GM12875 (cell line): ENCODE measurements around the gene UGGT2.
"Not testable (repeated sequence)": the region's sequence is repeated elsewhere in the genome, so short reads cannot be mapped to it uniquely, and the experiment has no call there.

ENCODE experiments used
- H3K4me3 ChIP-seq: one replicate; pipeline ENCODE4 v1.5.1; 2011; ENCODE audit warnings: low read depth, low read length, control low read depth
- CTCF ChIP-seq: IDR thresholded peaks from 2 replicates; pipeline ENCODE4 v1.5.1; 2011; ENCODE audit warnings: low read depth, mild to moderate bottlenecking, control low read depth, inconsistent platforms, low read length, moderate library complexity, borderline replicate concordance; ENCODE audit not compliant: insufficient read depth

The UGGT2 gene

DNA sequence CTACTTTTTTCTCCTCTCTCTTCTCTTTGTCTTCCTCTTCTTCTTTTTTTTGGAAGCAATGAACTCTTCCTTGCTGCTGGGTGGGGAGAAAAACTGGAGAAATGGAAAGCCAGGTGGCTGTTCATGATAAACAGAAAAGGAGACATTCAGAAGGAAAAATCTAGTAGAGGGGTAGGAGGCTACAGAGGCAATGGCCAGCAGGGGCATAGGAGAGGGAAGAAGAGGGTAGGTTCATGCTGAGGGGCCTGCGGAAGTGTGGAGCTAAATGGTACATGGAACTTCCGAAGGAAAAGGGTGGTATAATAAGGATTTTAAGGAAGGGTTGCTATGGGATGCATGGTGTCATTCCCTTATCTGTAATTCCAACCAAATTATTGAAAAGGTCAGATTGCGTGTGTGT is 19.2 kb upstream of the UGGT2 start:
- no peak overlapping the region for H3K4me3 ChIP-seq
- TF ChIP-seq CTCF: no peak

GRCh38 chr13:96071504-96071903 is 18.3 kb upstream of the UGGT2 start:
- no peak overlapping the region for H3K4me3 ChIP-seq
- no peak for TF ChIP-seq CTCF

DNA sequence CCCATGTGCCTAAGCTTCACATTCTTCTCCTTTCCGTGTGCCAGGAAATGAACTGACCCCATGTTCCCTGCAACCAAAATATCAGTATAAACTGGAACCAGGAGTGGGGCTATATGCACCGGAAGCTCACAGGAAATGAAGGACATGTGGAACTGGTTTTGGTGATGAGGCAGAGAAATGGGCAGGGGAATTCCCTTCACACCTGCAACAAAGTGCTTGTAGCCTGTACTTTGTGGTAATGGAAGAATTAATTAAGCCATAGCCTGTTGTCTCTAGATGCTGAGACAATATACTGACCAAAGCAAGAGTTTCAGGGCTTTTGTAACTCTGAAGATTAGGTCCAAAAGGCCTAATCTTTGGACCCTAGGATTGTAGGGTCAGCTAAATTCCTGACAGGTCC is 15.5 kb upstream of the UGGT2 start:
- no peak for TF ChIP-seq CTCF
- H3K4me3 ChIP-seq: no peak overlapping the region

DNA sequence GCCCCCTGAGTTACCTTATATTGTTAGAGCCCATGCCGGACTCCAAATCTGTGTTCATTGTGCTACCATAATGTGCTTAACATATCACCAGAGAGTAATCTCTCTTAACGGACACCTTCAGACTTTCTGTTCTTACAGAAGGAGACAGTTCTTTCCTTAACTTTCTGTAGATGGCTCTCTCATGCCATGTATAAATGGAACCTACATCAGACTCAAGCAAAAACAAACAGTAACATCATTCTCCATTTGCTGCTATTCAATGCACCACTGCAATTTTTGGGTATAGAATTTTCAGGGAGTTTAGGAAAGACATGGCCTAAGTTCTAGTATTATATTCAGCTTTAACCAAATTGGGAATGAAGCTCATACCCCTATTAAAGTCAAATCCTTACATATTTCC is 12.6 kb upstream of the UGGT2 start:
- H3K4me3 ChIP-seq: no peak overlapping the region
- TF ChIP-seq CTCF: no peak

DNA sequence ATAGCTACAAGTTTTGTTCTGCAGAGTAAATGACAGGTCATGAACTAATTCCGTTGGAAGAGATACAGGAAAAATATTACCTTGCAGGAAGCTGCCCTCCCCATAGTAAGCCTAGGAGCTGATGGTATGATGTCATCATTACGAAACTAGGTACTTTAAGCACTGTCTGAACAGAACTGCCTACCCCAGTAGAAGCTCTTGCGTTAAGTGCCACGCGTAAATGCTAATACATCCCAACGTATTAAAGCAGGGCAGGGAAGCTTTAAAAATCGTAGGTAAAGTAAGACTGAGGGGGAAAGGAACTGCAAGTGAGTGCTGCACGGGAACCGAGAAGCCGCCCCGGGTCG is 572 bp downstream of the UGGT2 start:
- TF ChIP-seq CTCF: no peak
- H3K4me3 ChIP-seq: peak overlapping the region; percentile 85

DNA sequence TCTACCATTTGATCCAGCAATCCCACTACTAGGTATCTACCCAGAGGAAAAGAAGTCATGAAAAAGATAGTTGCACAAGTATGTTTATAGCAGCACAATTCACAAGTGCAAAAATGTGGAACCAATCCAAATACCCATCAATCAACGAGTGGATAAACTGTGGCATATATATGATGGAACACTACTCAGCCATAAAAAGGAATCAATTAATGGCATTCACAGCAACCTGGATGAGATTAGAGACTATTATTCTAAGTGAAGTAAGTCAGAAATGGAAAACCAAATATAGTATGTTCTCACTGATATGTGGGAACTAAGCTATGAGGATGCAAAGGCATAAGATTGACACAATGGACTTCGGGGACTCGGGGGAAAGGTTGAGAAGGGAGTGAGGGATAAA is 1.3 kb downstream of the UGGT2 start:
- not testable (repeated sequence) for H3K4me3 ChIP-seq

GRCh38 chr13:96051491-96051890 is 1.7 kb downstream of the UGGT2 start:
- not testable (repeated sequence) for H3K4me3 ChIP-seq

- not testable (repeated sequence) for H3K4me3 ChIP-seq
These were observed 2.2 kb downstream of the UGGT2 start for GRCh38 chr13:96050955-96051354.

- not testable (repeated sequence) for H3K4me3 ChIP-seq
These were observed 6.6 kb downstream of the UGGT2 start for GRCh38 chr13:96046449-96047126.
